NCI-H146 treated with DMSO at 0.1 percent for 48 hours (cell line): ENCODE measurements around the gene NMBR.
"Not testable (repeated sequence)": the region's sequence is repeated elsewhere in the genome, so short reads cannot be mapped to it uniquely, and the experiment has no call there.

Source experiments
- DNase-seq: peaks from one replicate; lab custom pipeline; 2025; ENCODE audit not compliant: unreplicated experiment; lab: John Stamatoyannopoulos, UW

Gene NMBR

DNA sequence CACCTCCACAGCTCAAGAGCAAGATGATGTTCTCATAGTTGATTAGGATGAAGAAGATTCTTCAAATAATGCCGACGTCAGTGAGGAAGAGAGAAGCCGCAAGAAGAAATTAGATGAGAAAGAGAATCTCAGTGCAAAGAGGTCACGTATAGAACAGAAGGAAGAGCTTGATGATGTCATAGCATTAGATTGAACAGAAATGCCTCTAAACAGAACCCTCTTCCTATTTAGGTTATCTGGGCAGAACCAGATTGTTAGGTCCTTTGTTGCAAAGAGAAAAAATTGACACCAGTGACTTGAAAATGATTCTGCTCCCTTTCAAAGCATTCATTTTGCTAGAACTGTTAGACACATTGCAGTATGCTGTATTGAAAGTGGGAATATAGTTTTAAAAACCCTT lies 84.1 kb downstream of the NMBR start:
- not testable (repeated sequence) for DNase-seq

DNA sequence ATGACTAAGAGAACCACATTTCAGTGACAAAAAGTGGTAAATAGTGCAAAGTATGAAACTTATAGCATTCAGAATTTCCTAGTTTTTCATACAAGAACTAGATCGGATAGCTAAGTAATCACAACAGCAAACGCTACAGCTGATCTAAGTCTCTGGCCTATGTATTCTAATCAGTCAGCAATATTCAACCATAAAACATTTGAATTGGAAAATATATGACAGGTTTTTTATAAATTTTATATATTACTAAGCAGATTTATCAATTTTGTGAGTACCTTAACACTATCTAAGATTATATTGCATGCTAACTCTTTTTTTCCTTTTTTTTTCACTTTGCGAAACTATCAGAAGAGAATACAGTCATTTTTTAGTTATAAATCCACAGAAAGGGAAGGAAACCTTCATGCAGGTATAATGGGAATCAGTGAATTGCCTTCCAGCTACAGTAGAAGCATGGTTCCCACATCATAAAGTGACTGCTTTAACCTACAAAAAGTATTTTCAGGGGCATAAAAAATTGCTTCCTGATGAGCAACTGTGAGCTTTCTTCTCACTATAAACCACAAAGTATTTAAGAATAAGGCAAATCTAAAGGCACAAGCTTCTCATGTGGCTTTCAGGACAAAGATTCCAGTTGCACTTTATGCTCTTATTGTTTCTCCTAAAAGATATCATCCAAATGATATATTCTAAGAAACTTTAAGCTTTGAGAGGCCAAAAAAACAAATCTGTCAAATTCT lies 88.2 kb downstream of the NMBR start:
- DNase-seq, result no peak

GRCh38 chr6:142055219-142055618 lies 91.7 kb downstream of the NMBR start:
- DNase-seq, result no peak

DNA sequence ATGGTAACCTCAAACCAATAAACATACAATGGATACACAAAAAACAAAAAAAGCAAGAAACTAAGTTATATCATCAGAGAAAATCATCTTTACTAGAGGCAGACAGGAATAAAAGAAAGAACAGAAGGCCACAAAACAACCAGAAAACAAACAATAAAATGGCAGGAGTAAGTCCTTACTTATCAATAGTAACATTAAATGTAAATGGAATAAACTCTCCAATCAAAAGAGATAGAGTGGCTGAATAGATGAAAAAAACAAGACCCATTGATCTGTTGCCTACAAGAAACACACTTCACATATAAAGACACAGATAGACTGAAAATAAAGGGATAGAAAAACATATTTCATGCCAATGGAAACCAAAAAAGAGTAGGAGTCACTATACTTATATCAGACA lies 95.5 kb downstream of the NMBR start:
- DNase-seq, result no peak

DNA sequence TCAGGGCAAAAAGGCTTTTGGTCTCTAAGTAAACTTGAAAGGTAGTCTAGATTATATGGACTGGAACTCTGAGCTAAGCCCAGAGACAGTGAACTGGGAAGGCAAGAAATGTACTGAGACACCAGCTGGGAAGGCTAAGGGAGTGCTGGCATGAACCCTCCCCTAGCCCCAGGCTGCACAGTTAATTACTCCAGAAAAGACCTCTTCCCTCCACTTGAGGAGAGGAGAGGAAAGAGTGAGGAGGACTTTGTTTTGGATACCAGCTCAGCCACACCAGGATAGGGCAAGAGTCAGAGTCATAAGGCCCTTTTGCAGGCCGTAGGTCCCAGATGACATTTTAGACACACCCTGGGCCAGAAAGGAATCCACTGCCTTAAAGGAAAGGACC lies 98.3 kb downstream of the NMBR start:
- DNase-seq, result no peak

DNA sequence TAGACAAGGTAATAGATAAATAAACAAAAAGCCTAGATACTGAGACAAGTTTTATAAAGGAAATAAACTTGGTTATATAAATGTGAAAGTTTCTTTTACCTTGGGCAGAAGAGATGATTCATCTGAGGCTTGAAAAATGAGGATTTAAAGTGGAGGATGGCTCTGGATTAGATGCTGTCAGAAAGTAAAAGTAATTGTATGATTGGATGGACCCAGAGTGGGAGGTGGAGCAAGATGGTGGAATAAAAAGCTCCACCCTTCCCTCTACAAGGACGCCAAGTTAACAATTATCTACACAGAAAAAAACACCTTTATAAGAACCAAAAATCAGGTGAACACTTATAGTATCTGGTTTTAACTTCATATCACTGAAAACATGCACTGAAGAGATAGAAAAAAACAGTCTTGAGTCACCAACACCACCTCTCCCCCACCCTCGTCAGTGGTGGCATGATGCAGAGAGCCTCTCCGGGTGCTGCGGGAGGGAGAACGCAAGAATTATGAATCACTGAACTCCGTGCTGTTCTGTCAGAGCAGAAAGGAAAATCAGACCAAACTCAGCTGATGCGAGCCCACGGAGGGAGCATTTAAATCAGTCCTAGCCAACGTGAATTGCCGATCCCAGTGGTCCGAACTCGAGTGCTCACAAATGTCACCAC lies 98.9 kb downstream of the NMBR start:
- no peak for DNase-seq

- no peak for DNase-seq
These were observed 101.3 kb downstream of the NMBR start for GRCh38 chr6:142045380-142046278.

DNA sequence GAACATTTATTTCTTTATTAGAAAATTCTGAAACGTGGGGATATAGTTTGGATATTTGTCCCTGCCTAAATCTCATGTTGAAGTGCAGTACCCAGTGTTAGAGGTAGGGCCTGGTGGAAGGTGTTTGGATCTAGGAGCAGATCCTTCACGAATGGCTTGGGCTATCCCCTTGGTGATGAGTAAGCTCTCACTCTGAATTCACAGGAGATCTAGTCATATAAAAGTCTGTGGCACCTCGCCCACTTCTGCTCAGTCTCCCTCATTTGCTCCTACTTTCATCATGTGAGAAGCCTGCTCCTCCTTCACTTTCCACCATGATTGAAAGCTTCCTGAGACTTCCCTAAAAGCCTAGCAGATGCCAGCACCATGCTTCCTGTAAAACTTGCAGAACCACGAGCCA lies 111.0 kb downstream of the NMBR start:
- no peak for DNase-seq

DNA sequence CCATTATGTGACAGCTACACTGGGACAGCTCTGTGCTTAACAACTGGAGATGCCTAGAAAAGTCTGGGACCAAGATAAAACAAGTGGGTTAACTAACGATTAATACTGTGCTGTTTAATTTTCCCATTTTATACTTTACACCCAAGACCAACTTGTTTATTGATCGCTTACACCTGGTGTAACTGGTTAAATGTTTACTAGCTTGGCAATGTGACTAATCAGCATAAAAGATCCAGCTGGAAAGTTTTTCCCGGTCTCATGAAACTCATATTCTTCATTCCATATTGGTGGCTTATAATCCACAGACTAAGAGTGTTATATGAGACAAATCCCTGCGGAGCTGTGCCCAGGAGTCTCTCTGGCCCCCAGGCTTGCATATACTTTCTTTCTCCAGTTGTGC lies 115.9 kb downstream of the NMBR start:
- no peak for DNase-seq

GRCh38 chr6:142030115-142030619 lies 116.8 kb downstream of the NMBR start:
- no peak for DNase-seq

- DNase-seq, result no peak
These were observed 118.4 kb downstream of the NMBR start for GRCh38 chr6:142028527-142028926.

DNA sequence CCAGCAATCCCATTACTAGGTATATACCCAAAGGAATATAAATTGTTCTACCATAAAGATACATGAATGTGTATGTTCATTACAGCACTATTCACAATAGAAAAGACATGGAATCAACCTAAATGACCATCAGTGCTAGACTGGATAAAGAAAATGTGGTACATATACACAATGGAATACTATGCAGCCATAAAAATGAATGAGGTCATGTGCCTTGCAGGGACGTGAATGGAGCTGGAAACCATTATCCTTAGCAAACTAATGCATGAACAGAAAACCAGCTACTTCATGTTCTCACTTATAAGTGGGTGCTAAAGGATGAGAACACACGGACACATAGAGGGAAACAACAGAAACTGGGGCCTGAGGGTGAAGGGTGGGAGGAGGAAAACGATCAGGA lies 119.1 kb downstream of the NMBR start:
- DNase-seq, result not testable (repeated sequence)

DNA sequence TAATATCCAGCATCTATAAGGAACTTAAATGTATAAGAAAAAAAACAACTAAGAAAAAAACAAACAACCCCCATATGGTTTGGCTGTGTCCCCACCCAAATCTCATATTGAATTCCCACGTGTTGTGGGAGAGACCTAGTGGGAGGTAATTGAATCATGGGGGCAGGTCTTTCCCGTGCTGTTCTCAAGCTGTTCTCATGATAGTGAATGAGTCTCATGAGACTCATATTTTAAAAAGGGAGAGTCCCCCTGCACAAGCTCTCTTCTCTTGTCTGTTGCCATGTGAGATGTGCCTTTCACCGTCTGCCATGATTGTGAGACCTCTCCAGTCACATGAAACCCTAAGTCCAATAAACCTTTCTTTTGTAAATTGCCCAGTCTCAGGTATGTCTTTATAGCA lies 119.8 kb downstream of the NMBR start:
- no peak for DNase-seq

- DNase-seq, result no peak
These were observed 120.5 kb downstream of the NMBR start for GRCh38 chr6:142026471-142026870.
